ENCODE data around the gene CACNB2.

GRCh38 chr10:18313626-18314025 is 173.4 kb downstream of the CACNB2 start:
- TF ChIP-seq, protein P1, sequence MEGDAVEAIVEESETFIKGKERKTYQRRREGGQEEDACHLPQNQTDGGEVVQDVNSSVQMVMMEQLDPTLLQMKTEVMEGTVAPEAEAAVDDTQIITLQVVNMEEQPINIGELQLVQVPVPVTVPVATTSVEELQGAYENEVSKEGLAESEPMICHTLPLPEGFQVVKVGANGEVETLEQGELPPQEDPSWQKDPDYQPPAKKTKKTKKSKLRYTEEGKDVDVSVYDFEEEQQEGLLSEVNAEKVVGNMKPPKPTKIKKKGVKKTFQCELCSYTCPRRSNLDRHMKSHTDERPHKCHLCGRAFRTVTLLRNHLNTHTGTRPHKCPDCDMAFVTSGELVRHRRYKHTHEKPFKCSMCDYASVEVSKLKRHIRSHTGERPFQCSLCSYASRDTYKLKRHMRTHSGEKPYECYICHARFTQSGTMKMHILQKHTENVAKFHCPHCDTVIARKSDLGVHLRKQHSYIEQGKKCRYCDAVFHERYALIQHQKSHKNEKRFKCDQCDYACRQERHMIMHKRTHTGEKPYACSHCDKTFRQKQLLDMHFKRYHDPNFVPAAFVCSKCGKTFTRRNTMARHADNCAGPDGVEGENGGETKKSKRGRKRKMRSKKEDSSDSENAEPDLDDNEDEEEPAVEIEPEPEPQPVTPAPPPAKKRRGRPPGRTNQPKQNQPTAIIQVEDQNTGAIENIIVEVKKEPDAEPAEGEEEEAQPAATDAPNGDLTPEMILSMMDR (IDR thresholded peaks at IDR 0.05; ENCODE audit: low read depth, low read length, poor library complexity, severe bottlenecking): no peak
- no peak for TF ChIP-seq EZH2phosphoT487 (IDR thresholded peaks at IDR 0.05; ENCODE audit: borderline replicate concordance, low read length)

Data from DOHH2 (cell line).